Astrocyte (in vitro differentiated cells and primary cell): ENCODE measurements around the gene NEMP2. TPM values are rescaled to one million over a fixed set of nuclear protein-coding genes. Genes with fewer than 3 reads are reported as not detected.

Source experiments
- DNase-seq: peaks from one replicate; pipeline ENCODE4 v3.0.0-alpha.2; 2010; ENCODE audit warnings: low read depth
- FAIRE-seq: peaks from 2 replicates; lab custom pipeline; 2011; peaks lifted over from hg19 to GRCh38; lab: Jason Lieb, UNC
- H2AFZ ChIP-seq: 2 replicates; pipeline ENCODE4 v1.6.0; 2012; ENCODE audit warnings: low read depth, low read length, inconsistent platforms
- H3K27ac ChIP-seq: 2 replicates; pipeline ENCODE4 v1.5.1; 2011; ENCODE audit warnings: low read depth, low read length, inconsistent platforms
- H3K27me3 ChIP-seq: 2 replicates; pipeline ENCODE4 v1.6.0; 2011; ENCODE audit warnings: low read length, inconsistent platforms; ENCODE audit not compliant: insufficient read depth
- H3K36me3 ChIP-seq: 2 replicates; pipeline ENCODE4 v1.5.1; 2011; ENCODE audit warnings: low read length, inconsistent platforms; ENCODE audit not compliant: insufficient read depth
- H3K4me1 ChIP-seq: 2 replicates; pipeline ENCODE4 v1.5.1; 2011; ENCODE audit warnings: low read length, inconsistent platforms; ENCODE audit not compliant: insufficient read depth
- H3K4me2 ChIP-seq: 2 replicates; pipeline ENCODE4 v1.6.0; 2012; ENCODE audit warnings: low read length, inconsistent platforms
- H3K4me3 ChIP-seq: 2 replicates; pipeline ENCODE4 v1.5.1; 2011; ENCODE audit warnings: low read depth, mild to moderate bottlenecking, low read length, inconsistent platforms; ENCODE audit not compliant: insufficient read depth
- H3K79me2 ChIP-seq: 2 replicates; pipeline ENCODE4 v1.6.0; 2012; ENCODE audit warnings: mild to moderate bottlenecking, low read length, inconsistent platforms; ENCODE audit not compliant: insufficient read depth
- H3K9ac ChIP-seq: 2 replicates; pipeline ENCODE4 v1.6.0; 2012; ENCODE audit warnings: mild to moderate bottlenecking, low read length, inconsistent platforms
- H3K9me3 ChIP-seq: 2 replicates; pipeline ENCODE4 v1.5.1; 2012; ENCODE audit warnings: low read depth, mild to moderate bottlenecking, low read length, inconsistent platforms; ENCODE audit not compliant: insufficient read depth
- H4K20me1 ChIP-seq: 2 replicates; pipeline ENCODE4 v1.6.0; 2012; ENCODE audit warnings: low read length, inconsistent platforms; ENCODE audit not compliant: insufficient read depth
- H3K27ac Mint-ChIP-seq: one replicate; pipeline ENCODE4 v1.8.0; 2021; ENCODE audit warnings: mild to moderate bottlenecking, mixed read lengths; ENCODE audit not compliant: unreplicated experiment
- H3K27me3 Mint-ChIP-seq: one replicate; pipeline ENCODE4 v1.8.0; 2021; ENCODE audit warnings: low read depth, mixed read lengths; ENCODE audit not compliant: unreplicated experiment
- H3K36me3 Mint-ChIP-seq: one replicate; pipeline ENCODE4 v1.8.0; 2021; ENCODE audit warnings: low read depth, mixed read lengths; ENCODE audit not compliant: unreplicated experiment
- H3K4me1 Mint-ChIP-seq: one replicate; pipeline ENCODE4 v1.8.0; 2021; ENCODE audit warnings: low read depth, mixed read lengths; ENCODE audit not compliant: unreplicated experiment
- H3K4me3 Mint-ChIP-seq: one replicate; pipeline ENCODE4 v1.8.0; 2021; ENCODE audit warnings: mild to moderate bottlenecking, moderate library complexity, mixed read lengths; ENCODE audit not compliant: unreplicated experiment
- H3K9me3 Mint-ChIP-seq: one replicate; pipeline ENCODE4 v1.8.0; 2021; ENCODE audit warnings: mild to moderate bottlenecking, mixed read lengths; ENCODE audit not compliant: unreplicated experiment
- CTCF ChIP-seq: IDR thresholded peaks from 2 replicates; pipeline ENCODE4 v1.5.1; 2011; ENCODE audit warnings: low read depth, mild to moderate bottlenecking, inconsistent platforms, low read length, moderate library complexity; ENCODE audit not compliant: insufficient read depth
- EZH2 ChIP-seq: IDR thresholded peaks from 2 replicates; pipeline ENCODE4 v1.6.1; 2012; ENCODE audit warnings: mild to moderate bottlenecking, low read length, inconsistent platforms; ENCODE audit not compliant: insufficient read depth
- total RNA-seq: library from RNA; stranded (reverse); gene quantifications from 2 replicates; pipeline ENCODE4 v1.2.1, GENCODE V29; 2021

Gene NEMP2
- total RNA-seq, 1 donor from 2014 or later, result 2.7 TPM

DNA sequence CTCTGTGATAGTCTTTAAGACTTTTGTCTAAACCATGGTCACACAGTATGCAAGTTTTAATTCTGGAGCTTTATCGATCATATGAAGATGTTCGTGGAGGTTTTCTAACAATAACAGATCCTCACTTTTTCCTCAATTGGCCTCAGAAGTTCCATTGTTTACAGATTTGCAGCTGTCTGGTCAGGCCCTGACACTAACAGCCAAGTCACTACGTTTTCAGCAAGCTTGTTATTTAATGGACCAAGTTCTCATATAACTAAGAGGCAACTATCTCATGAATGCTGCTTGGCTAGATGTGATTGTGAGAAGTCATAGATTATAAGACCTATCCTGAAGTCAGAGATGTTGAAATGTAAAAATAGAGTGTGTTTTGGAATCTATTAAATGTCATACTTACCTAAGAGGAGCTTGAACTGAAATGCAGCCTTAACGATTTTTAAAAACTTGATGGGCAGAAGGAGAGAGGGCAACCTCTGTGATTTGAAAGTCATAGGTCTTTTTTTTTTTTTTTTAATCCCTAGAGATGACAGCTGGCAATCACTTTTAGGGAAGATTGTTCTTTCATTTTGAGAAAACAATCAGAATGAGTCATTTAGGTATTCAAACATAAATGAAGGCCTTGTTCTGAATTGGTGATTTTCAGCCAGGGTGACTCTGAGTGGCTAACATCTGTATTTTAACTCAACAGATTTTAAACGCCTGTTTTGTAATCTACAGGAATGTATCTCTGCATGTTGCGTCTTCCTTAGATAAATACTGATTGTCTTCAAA, 48.4 kb upstream of the NEMP2 start:
- H3K4me2 ChIP-seq, result no peak overlapping the region
- H3K4me1 ChIP-seq, result no peaks in the 10 kb centered on the region
- Mint-ChIP-seq H3K27ac (no peak overlapping the region), H3K4me3 (no peak overlapping the region), H3K4me1 (peaks cover 12% of the 10 kb centered on the region), H3K9me3 (no peaks in the 10 kb centered on the region), H3K27me3 (no peaks in the 10 kb centered on the region), H3K36me3 (no peaks in the 10 kb centered on the region)
- no peaks in the 10 kb centered on the region for H3K79me2 ChIP-seq
- H4K20me1 ChIP-seq, result no peaks in the 10 kb centered on the region
- no peak overlapping the region for H3K9ac ChIP-seq
- H3K4me3 ChIP-seq, result no peak overlapping the region
- H3K27me3 ChIP-seq, result no peaks in the 10 kb centered on the region
- no peak overlapping the region for H2AFZ ChIP-seq
- no peaks in the 10 kb centered on the region for H3K9me3 ChIP-seq
- no peak for FAIRE-seq
- H3K27ac ChIP-seq, result no peak overlapping the region
- TF ChIP-seq CTCF, result no peak
- TF ChIP-seq EZH2, result no peak
- H3K36me3 ChIP-seq, result no peaks in the 10 kb centered on the region
- DNase-seq, result no peak

GRCh38 chr2:190582019-190582418, 47.5 kb upstream of the NEMP2 start:
- Histone ChIP-seq H4K20me1 (no peaks in the 10 kb centered on the region), H3K79me2 (no peaks in the 10 kb centered on the region), H3K36me3 (no peaks in the 10 kb centered on the region), H3K9me3 (no peaks in the 10 kb centered on the region), H3K4me1 (no peaks in the 10 kb centered on the region), H3K4me3 (no peak overlapping the region), H3K4me2 (no peak overlapping the region), H3K27me3 (no peaks in the 10 kb centered on the region), H2AFZ (no peak overlapping the region), H3K9ac (no peak overlapping the region), H3K27ac (no peak overlapping the region)
- Mint-ChIP-seq H3K9me3 (no peaks in the 10 kb centered on the region), H3K27me3 (no peaks in the 10 kb centered on the region), H3K4me1 (peaks cover 13% of the 10 kb centered on the region), H3K27ac (no peak overlapping the region), H3K4me3 (no peak overlapping the region), H3K36me3 (no peaks in the 10 kb centered on the region)
- no peak for FAIRE-seq
- no peak for TF ChIP-seq EZH2
- no peak for TF ChIP-seq CTCF
- no peak for DNase-seq
